ENCODE measurements around the gene ADH5.
"Not testable (repeated sequence)": the region's sequence is repeated elsewhere in the genome, so short reads cannot be mapped to it uniquely, and the experiment has no call there.

Gene ADH5

GRCh38 chr4:99029018-99029735 lies 59.4 kb downstream of the ADH5 start:
- DNase-seq (ENCODE audit: low spot score), result no peak

DNA sequence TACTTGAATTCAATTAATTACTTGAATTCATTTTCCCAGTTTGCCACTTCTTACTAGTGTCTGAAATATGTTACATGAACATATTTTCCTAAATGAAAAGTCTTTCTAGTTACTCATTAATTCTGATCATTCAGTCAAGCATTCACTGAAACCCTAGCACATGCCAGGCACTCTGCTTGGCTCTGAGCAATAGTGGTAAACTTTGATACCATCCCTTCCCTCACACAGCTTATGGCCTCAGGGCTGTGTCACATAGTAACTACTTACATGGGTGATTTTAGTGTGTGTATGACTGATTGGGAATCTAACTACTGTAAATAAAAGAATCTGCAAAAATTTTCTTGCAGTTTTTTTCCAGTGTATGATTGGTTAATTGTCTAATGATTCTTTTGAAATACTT lies 60.4 kb downstream of the ADH5 start:
- no peak for DNase-seq (ENCODE audit: low spot score)

DNA sequence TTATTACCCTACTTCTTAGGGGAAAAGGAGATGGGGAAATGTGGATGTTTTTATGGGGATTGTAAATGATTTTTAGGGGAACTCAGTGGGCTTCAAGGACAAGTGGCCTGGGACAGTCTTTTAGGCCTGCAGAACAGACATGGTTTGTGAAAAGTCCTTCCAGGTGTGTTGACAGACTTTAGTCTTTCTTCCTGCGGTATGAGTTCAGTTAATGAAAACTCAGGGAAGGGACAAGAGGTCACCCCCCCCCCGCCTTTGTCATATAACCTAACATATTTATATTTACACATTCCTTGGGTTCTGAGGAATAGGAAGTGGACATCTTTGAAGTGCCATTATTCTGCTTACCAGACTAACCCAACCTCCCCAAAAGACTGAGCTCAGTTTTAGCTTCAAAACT lies 61.3 kb downstream of the ADH5 start:
- DNase-seq (ENCODE audit: low spot score), result no peak

DNA sequence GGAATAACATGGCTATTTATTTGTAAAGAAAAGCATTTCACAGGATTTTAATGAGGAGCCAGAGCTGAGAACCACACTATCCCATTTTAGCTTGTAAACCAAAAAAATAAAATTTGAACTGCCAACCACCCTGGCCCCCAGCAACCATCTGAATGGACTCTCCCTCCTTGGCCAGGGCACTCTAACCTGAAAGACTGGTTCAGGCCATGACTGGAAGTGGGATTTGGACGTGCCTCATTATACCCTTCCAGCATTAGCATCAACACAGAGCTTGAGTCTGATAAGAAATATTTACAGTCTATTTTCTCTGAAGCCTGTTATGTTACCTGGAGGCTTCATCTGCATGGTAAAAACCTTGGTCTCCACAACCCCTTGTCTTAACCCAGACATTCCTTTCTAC lies 63.1 kb downstream of the ADH5 start:
- DNase-seq (ENCODE audit: low spot score), result no peak

GRCh38 chr4:99024481-99025275 lies 63.9 kb downstream of the ADH5 start:
- DNase-seq (ENCODE audit: low spot score), result no peak

- not testable (repeated sequence) for DNase-seq (ENCODE audit: low spot score)
These were observed 64.8 kb downstream of the ADH5 start for GRCh38 chr4:99023800-99024251.

GRCh38 chr4:99022566-99022965 lies 66.0 kb downstream of the ADH5 start:
- DNase-seq (ENCODE audit: low spot score), result no peak

DNA sequence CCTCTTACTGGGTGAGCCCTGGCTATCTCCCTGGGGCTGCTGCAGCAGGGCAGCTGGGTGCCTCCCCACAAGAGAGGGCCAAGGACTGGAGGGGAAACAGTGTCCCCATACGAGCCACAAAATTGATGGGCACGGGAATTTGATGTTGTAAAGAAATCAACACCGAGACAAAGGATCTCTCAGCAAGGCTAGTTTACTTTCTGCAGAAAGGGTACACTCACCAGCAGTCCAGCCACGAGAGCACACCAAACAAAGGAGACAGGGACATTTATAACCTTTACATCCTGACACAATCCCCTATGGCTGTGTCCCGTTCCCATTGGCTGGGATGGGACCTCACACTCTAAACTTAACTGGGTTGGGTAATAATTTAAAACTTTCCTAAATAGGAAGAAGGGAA lies 67.2 kb downstream of the ADH5 start:
- DNase-seq (ENCODE audit: low spot score), result no peak

All from hepatic stellate cell (primary cell).